Measurements from ENCODE around the gene PTPRD.

- TF ChIP-seq CTCF (IDR thresholded peaks at IDR 0.05) (no peak), EZH2 (IDR thresholded peaks at IDR 0.05) (no peak)
Observed at GRCh38 chr9:8816361-8816760, 1796.4 kb downstream of the PTPRD start.

Measured in neural progenitor cell (in vitro differentiated cells).